ENCODE measurements around the gene MMP19. TPM values are rescaled to one million over a fixed set of nuclear protein-coding genes. Genes with fewer than 3 reads are reported as not detected.
A peak's percentile ranks its signal among the peaks of the same experiment; 100 is the strongest.

The MMP19 gene
- total RNA-seq, 1 experiment from 2014 or later: 2.3 TPM

- Histone ChIP-seq H3K9me2 (ENCODE audit: insufficient read depth) (no peaks in the 10 kb centered on the region), H4K20me1 (ENCODE audit: insufficient read depth) (no peaks in the 10 kb centered on the region), H3K27me3 (ENCODE audit: insufficient read depth, low read length) (no peaks in the 10 kb centered on the region), H3K27ac (ENCODE audit: low read depth, low read length) (no peak overlapping the region), H3K4me2 (ENCODE audit: low read length) (no peak overlapping the region), H3K4me3 (replicated peaks in 1 of 2; ENCODE audit: low read depth in 1 of 2, low read length in 2 of 2) (no peak overlapping the region), H3K9me3 (ENCODE audit: control insufficient read depth in 1 of 2, insufficient read depth in 1 of 2, low read depth in 1 of 2, low read length in 2 of 2) (no peaks in the 10 kb centered on the region; a peak in 1 of 4 replicates), H3K9ac (ENCODE audit: low read length) (no peak overlapping the region), H2AFZ (ENCODE audit: low read depth, low read length, poor library complexity, severe bottlenecking) (peak overlapping the region; percentile 35), H3K36me3 (ENCODE audit: control insufficient read depth in 1 of 2, insufficient read depth in 2 of 2, low read length in 2 of 2) (no peaks in the 10 kb centered on the region), H3K79me2 (ENCODE audit: insufficient read depth, low read length) (no peaks in the 10 kb centered on the region), H3K4me1 (ENCODE audit: control insufficient read depth in 1 of 2, insufficient read depth in 2 of 2, low read length in 2 of 2) (no peaks in the 10 kb centered on the region)
- TF ChIP-seq CBX3 (IDR thresholded peaks at IDR 0.05; ENCODE audit: low read depth) (no peak), MAX (IDR thresholded peaks at IDR 0.05) (no peak), RAD21 (IDR thresholded peaks at IDR 0.05; ENCODE audit: low read depth) (no peak), SIN3A (IDR thresholded peaks at IDR 0.05; ENCODE audit: low read depth) (no peak)
- TF ChIP-seq, protein P1, sequence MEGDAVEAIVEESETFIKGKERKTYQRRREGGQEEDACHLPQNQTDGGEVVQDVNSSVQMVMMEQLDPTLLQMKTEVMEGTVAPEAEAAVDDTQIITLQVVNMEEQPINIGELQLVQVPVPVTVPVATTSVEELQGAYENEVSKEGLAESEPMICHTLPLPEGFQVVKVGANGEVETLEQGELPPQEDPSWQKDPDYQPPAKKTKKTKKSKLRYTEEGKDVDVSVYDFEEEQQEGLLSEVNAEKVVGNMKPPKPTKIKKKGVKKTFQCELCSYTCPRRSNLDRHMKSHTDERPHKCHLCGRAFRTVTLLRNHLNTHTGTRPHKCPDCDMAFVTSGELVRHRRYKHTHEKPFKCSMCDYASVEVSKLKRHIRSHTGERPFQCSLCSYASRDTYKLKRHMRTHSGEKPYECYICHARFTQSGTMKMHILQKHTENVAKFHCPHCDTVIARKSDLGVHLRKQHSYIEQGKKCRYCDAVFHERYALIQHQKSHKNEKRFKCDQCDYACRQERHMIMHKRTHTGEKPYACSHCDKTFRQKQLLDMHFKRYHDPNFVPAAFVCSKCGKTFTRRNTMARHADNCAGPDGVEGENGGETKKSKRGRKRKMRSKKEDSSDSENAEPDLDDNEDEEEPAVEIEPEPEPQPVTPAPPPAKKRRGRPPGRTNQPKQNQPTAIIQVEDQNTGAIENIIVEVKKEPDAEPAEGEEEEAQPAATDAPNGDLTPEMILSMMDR (IDR thresholded peaks at IDR 0.05 in 2 of 3, conservative IDR thresholded peaks at IDR 0.05 in 1 of 3; ENCODE audit: borderline replicate concordance in 1 of 3, insufficient read depth in 1 of 3, low read depth in 2 of 3, low read length in 2 of 3): no peak
- TF ChIP-seq, protein P2, sequence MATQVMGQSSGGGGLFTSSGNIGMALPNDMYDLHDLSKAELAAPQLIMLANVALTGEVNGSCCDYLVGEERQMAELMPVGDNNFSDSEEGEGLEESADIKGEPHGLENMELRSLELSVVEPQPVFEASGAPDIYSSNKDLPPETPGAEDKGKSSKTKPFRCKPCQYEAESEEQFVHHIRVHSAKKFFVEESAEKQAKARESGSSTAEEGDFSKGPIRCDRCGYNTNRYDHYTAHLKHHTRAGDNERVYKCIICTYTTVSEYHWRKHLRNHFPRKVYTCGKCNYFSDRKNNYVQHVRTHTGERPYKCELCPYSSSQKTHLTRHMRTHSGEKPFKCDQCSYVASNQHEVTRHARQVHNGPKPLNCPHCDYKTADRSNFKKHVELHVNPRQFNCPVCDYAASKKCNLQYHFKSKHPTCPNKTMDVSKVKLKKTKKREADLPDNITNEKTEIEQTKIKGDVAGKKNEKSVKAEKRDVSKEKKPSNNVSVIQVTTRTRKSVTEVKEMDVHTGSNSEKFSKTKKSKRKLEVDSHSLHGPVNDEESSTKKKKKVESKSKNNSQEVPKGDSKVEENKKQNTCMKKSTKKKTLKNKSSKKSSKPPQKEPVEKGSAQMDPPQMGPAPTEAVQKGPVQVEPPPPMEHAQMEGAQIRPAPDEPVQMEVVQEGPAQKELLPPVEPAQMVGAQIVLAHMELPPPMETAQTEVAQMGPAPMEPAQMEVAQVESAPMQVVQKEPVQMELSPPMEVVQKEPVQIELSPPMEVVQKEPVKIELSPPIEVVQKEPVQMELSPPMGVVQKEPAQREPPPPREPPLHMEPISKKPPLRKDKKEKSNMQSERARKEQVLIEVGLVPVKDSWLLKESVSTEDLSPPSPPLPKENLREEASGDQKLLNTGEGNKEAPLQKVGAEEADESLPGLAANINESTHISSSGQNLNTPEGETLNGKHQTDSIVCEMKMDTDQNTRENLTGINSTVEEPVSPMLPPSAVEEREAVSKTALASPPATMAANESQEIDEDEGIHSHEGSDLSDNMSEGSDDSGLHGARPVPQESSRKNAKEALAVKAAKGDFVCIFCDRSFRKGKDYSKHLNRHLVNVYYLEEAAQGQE (IDR thresholded peaks at IDR 0.05; ENCODE audit: low read depth): no peak
- ChIA-PET CTCF (no interaction called here), RAD21 (ENCODE audit: low non-redundant PET in 1 of 2, low total read pairs in 2 of 2, uncharacterized antibody in 2 of 2, unreplicated experiment in 2 of 2) (no interaction called here), POLR2A (no interaction called here)
- BruUV-seq (replicated peaks): no TSS peak
- no peak for DNase-seq (ENCODE audit: low read depth, low spot score)
- intact Hi-C loops (cut with micrococcal nuclease): no loop called here
- no peak for ATAC-seq
Measured at GRCh38 chr12:55862286-55862685, 19.6 kb upstream of the MMP19 start.
